Measurements from ENCODE around the gene CCDC185.

The CCDC185 gene

DNA sequence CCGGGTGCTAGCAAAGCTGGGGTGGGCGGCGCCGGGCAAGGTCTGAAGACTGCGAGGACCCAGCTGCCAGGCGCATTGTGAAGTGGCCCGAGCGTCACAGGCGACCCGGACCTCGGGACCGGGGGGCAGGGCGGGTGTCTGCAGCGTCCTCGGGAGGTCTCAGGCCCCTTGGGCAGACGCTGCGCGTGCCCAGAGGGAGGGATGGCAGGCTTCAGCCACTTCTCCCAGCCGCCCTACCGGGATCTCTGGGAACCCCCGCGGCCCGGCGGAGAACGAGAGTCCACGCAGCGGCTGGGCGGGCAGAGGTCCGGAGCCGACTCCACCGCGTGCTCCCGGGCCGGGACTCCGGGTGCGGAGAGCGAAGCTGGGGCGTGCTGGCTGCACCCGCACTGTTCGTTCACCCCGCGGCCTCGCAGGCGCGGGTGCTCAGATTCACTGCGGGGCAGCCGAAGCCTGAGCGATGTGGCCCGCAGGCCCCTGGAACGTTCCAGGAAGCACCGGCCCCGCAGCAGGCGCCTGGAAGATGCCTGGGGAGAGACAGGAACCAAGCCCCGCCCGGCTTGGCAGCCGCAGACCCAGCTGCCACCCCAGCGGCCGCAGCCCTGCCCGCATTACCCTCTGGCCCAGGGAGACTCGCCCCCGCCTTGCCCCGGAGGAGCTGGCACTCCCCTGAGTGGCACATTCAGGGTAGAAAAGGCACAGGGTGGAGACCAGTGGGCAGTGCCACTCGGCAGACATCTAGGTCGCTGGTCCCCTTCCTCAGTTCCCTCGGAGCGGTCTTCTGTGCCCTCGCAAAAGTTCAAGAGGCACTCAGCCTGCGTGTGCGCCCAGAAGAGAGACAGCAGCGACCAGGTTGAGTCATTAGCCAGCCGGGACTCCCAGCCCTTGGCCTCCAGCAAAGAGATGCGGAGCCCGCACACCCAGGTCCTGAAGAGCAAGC lies at the start of gene CCDC185:
TSS of gene CCDC185 (plus strand) at position 141 of the 940 bp plus-strand sequence. CDS start at position 202, 61 bp downstream.
- DNase-seq, result no peak

DNA sequence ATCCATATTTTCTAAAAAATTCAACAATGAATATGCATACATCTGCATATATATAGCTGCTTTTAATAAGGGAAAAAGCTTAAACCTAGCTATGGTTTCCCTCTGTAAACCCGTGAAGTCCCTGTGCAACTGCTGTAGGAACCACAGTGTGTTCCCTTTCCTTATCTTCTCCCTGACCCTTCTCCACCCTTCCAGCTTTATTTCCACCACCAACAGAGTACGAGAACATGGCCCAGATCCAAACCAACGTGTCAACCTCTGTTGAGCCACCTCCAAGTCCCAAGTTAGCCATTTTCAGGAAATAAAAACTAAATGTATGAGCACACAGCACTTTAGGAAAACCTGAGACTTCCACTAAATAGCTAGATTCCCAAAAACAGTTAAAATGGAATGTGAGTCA lies 49.5 kb upstream of the CCDC185 start:
- no peak for DNase-seq

DNA sequence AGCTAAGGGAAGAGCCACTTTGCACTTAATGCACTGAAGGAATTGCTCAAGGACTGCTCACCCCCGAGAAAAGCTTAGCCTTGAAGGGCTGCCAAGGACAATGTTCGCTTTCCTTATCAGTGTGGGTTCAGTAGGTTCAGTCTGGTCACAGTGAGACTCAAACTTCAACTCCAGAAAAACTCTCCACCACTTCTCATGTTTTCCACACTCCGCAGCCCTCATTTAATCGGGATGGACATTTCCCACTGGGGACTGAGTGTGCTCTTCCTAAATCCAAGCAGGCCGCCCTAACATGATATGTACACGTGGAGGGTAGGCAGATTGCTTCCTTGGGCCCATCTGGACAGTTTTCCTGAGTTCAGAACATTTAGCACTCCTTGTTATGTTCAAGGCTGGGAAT lies 48.7 kb upstream of the CCDC185 start:
- no peak for DNase-seq

DNA sequence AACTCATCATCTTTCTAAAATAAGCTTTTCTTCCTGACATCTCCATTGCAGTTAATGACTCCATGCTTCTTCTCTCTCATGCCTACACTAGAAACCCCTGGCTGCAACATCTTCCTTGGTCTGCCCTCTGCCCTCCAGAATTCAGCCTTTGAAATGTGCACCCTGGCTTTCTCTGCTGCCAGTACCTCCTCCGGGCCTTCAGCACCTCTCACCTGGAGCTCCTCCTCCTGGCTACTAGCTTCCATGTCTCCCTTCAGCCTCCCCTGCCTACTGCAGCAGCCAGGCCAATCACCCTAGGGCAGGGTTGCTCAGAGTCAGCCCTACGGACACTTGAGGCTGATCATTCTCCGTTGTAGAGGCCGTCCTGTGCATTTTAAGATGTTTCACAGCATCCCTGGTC lies 47.5 kb upstream of the CCDC185 start:
- DNase-seq, result no peak

DNA sequence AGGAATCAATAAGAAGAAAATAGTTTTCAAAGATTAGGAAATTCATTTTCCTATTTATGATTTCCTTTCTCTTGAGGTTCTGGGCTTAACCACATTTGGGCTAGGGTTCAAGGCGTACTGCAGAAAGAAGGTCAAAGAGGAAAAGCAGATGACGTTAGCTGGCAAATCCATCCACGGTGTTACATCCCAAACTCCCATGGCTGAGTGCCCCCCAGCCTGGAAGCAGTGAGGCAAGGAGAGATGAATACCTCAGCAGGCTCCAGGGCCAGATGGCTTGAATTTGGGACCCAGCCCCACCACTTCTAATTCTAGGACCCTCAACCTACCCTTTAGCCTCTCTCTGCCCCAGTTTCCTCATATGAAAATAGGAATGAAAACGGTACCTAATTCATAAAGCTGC lies 46.9 kb upstream of the CCDC185 start:
- no peak for DNase-seq

DNA sequence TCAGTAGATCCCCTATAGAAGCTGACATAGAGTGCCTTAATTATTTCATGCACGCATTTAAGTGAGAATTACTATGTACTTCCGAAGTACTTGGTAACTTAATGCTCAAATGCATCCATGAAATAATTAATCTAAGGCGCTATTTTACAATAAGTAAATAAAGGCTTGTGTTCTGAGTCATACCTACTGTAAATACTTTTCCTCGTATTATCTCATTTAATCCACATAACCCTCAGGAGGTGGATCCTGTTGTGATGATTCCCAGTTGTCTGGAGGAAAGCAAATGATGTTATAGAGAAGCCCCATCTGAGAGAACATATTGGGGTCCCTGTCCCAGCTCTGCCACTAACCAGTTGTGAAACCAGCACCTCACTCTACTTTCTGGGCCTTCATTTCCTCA lies 45.6 kb upstream of the CCDC185 start:
- no peak for DNase-seq

DNA sequence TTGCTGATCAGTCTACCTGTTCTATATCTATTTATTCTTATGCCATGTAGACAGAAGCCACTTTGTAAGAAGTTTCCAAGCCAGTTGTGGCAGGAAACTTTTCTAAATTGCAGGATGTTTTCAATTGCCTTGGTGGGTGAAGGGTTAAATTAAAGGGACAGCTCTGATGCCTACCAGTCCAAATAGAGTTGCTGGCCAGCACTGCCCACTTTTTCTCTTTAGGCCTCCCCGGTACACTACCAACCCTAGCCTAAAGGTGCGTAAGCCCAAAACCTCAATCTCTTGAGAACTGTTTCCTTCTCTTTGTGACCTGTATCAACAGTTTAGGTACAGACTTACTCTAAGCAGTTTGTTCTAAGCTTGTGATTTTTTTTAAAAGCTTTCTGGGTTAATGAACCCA lies 44.8 kb upstream of the CCDC185 start:
- no peak for DNase-seq

DNA sequence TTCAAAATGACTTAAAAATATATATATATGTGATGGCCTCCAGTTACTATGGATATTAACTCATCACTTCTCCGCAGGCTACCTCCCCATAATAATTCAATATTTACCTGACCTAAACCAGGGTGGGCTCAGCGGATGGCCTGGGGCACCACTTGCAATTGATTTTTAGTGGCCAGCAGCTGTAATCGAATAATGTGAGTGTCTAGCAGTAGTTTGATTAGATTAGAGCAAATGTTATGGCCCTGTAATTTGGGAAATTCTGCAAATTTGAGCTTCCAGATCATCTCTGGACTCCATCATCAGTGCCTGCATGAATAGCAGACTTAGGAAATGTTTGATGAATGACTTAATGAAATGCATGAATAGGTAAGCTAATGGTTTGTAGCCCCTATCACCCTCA lies 44.0 kb upstream of the CCDC185 start:
- no peak for DNase-seq

DNA sequence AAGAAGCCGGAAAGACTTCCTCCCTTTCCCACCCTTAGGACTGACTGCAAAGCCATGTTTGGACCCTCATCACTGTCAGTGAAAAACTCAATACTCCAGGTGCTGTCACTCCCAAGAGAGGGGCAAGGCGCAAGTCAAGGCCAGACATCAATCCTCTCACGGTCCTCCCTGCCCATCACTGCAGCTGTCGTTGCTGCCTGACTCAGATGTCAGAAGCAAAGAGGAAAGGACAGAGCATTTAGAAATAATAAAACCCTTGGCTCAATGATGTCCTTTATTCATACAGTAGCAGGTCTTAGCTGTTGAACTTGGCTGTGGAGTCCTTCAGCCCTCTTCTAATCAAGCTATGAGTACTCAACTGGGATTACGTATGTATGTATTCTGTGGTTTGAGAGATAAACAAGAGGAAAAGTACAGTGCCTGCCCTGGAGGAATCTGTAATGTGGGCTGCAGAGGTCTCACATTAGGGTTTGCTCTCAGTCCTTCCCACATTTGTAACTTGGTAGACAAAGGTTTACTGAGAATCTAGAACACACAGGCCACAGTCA lies 42.8 kb upstream of the CCDC185 start:
- no peak for DNase-seq

DNA sequence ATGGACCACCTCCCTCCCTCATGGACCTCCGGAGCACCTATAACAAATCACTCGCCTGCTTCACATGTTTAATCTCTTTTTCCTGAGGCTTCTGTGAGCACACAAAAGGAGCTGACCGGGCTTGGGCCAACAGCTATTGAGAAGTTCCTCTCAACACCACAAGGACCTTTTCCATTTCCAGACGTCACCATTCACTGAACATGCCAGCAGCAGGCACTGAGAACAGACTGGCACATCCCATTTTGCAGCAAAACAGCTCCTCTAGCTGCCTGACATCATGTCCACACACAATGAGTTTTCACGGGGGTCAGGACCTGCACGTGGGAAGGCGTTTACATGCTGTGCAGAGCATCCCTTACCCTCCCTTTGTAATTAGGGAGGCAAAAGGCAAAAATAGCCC lies 40.3 kb upstream of the CCDC185 start:
- DNase-seq, result no peak

DNA sequence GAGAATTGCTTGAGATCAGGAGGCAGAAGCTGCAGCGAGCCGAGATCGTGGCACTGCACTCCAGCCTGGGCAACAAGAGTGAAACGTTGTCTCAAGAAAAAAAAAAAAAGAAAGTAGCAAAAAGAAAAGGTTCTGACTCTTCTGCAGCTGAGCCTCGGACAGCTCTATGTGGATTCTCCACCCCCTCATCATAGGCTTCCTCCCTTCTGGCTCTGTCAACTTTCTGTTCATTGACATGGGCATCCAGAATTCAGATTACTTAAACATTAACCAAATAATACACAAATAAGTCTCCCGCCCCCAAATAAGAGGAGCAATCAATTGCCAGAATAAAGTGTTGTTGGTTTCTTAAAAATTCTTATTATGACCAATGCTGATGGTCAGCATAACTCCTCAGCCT lies 39.3 kb upstream of the CCDC185 start:
- DNase-seq, result no peak

DNA sequence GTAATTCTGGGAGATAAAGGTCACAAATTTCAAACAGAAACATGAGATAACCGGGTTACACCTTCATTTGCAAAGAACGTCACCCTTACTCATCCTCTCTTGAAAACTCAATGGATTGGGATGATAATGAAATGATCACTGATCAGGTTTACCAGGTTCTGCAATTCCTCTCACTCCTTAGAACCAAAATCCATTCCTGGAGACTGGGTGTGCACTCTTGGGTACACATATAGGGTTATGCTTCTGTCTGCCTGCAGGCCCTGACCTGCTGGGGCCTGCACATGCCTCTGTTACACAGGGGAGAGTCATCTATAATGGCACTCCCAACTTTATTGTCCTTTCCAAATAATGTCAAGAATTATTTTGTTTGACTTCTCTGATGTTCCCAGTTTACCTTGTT lies 37.5 kb upstream of the CCDC185 start:
- DNase-seq, result no peak

DNA sequence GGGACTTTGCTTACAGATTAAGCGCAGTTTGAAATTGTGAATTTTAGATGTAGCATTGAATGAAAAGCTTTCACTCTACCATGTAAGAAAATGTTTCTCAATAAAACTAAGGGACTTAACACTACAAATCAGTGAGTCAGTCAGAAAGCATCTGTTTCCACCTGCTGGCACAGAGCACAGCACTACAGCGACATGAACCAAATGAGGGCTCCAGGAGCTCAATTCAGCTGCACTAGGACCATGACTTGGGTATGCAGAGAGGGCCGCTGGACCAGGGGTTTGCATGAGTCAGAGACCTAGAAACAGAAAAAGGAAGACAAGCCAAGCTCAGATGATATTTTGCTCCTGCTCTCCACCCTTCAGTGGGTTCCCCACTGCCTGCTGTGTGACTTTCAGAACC lies 34.4 kb upstream of the CCDC185 start:
- DNase-seq, result no peak

DNA sequence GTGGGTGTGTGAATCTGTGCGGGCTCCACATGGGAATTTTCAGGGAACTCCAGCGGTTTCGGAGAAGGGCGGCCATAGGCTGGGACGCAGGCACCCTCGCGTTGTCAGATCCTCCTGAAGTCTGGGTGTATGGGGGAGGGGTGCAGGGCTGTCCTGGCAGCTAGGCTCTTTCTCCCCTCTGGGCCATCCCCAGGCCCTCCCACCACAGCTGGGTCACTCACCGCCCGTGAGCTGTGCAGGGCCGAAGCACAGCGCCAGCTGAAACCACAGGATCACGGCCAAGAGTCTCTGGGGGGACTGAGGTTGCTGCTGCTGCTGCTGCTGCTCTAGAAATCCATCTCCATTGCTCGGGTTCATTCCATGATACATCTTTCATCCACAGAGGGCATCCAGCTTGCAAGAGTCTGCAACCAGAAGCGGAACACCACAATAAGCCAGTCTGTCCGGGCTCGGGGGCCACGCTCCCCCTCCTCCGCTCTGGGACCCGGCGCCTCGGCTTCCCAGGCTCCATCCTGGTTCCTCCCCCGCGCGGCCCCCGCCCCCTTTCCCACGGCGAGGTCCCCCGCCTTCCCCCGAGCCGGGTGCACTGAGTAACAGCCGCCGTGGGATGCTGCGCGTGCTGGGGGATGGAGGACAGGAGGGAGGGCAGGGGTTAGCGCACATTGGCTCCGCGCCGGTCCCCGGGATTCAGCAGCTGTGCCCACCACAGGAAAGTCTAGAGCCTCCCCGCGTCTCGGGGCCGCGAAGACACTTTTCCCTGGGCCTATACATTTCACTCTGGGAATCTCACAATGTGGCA lies 30.0 kb upstream of the CCDC185 start:
- peak; percentile 34 for DNase-seq

DNA sequence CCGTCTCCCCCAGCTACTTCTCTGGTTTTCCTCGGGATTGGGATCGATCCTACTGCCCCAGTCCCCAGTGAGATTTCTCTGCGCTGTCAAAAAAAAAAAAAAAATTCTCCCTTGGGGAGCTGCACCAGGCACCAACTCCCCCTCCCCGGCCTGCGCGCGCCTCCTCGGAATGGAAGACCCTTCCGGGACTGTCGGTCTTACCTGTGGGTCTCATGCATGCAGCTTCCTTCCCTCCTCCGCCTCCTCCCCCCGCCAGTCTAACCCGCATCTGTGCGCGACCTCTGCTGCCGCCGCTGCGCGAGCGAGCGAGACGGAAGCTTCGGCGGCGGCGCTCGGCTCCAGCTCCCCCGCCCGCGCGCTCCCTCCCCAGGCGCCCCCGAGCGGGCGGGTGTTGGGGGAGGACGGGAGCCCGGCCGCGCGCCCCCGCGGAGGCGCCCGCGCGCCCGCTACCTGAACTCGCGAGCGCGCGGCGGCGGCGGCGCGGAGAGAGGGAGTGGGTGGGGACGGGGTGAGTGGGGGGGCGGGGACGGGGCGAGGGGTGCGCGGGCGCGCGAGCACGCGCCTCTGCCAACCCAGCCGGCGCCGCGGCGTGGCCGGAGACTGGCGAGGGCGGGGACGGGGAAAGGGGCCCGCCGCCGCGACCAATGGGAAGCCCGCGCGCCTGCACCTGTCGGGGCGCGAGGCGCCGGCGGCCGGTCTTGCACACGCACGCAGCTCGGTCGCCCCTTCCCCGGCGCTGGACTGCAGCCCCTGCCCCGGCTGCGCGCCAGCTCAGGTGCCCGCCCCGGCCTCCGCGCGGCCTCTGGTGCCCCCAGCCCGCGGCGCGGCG lies 29.1 kb upstream of the CCDC185 start, which contains the start of gene SUSD4:
TSS of gene SUSD4 (minus strand) at position 321 of the 829 bp plus-strand sequence. CDS start 751 bp downstream, outside the sequence.
- DNase-seq, result peak; percentile 59

DNA sequence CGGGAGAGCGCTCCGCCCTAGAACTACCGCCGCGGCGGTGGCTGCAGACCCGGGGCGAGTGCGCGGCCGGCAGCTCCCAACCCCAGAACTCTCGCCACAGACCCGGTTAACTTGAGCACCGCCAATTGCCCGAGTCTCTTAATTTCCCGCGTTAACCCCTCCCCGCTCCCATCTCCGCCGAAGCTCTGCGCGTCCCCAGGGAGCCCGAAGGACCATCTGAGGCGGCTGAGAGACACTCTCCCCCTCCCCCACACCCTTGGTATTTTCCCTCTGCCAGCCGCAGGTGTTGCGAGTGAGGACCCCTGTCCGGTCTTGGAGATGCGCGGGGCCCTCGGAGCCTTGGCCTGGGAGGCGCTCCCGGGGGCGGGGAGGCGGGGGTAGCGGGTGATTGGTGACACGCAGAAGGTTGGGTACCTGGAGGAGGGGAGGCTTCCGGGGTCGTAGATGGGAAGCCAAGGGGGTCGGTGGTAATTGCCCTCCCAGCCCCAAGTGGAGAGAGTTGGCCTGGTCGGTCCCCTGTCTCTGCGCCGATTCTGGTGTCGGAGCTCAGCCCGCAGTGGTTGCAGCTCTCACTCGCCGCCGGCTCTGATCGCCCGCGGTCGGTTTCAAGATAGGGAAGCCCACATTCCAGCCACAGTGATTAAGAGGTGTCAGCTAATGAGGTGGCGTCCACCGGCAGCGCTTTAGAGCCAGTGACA lies 28.4 kb upstream of the CCDC185 start:
- peak; percentile 17 for DNase-seq

DNA sequence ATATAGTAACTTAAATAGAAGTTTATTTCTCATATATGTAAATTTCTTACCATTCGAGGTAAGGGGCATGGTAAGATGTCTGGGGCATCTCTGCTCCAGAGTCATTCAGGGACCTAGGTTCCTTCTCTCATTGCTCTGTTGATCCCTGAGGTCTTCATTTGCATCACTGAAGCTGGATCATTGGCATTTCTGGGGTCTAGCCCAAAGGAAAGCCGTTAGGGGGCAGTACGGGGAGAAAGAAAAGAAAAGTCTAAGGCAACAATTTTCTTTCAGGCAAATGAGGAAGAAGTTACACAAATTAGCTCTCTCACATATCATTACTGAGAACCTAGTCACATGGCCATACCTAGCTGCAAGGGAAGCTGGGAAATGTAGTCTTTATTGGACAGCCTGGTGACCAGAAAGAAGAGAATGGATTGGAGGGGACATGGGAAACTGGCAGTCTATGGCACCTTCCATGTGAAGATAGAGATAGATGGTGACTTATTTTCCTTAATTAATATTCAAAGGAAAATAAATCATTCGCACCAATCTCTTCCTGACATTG lies 19.1 kb upstream of the CCDC185 start:
- no peak for DNase-seq

DNA sequence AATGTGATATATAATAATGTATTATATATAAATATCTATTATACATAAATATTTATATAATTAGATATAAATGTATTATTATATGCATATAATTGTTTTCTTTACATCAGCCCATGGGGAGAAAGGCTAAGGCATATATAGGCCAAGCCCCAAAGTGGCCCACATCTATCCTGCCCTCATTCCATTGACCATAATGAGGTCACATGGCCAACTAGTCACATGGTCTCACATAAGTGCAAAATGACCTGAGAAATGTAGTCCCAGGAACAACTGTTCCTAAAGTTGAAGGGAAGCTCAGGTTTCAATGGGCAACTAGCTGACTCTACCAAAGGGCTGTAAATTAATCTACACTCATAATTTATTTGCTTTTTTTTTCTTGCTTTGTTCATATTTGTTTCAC lies 14.5 kb upstream of the CCDC185 start:
- DNase-seq, result no peak

DNA sequence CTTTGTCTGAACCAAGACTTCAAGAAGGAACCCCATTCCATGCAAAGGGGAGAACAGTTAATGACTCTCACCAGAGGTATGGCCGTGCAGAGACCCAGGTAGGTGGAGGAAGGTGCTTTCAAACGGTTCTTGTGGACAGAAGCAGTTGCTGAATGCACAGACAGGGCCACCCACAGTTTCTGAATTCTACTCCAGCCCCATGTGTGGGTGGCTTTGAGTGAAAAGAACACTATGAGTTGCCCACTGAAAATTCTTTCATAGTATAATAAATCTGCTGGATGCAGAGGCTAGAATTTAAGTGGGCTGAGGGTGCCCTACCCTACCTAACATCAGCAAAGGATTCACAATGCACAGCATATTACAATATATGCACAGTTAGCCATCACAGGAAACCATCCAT lies 7.2 kb upstream of the CCDC185 start:
- no peak for DNase-seq

DNA sequence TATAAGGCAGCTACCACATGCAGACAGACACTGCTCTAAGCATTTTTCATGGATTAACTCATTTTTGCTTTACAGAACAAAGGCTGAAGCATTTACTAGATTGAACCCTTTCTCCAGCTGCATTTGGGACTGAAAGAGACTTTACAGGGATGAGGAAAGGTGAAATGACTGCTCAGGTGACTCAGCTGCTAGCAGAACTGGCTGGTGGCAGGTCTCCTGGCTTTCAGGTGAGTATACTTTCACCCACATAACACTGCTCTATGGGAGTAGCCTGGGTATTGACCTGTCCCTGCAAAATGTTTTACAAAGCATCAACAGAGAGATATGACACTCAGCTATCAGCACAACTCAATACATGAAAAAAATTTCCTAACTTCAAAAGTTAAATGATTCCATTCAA lies 2.6 kb upstream of the CCDC185 start:
- DNase-seq, result no peak

DNA sequence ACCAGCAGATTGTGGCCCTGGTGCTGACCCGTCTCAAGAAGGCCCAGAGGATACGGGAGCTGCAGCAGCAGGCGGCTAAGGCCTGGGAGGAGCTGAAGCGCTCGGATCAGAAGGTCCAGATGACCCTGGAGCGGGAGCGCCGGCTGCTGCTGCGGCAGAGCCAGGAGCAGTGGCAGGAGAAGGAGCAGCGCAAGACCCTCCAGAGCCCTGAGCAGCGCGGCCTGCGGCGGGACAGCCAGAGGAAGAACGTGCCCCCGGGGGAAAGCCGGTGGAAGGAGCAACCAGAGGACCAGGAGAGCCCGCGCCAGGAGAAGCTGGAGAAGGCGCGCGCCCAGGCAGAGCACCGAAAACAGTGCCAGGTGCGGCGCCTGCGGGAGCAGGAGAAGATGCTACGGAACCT lies 1.0 kb downstream of the CCDC185 start:
- no peak for DNase-seq

DNA sequence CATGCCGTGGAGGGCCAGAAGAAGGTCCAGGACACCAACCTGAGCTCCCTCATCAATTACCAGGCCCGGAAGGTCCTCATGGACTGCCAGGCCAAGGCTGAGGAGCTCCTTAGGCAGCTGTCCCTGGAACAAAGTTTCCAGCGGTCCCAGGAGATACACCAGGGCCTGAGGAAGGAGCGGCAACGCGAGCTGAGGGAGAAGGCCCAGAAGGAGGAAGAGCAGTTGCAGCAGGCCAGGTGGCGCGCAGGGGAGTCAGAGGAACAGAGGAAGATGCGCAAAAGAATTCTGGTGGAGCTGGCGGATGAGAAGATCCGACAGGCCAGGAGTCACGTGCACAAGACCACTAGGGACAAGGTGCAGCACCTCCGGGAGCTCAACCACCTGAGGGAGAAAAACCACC lies 1.5 kb downstream of the CCDC185 start:
- DNase-seq, result no peak

Data from stimulated activated CD4-positive, alpha-beta T cell treated with anti-CD3 and anti-CD28 coated beads, Interleukin-4, amount 100 ng/mL, for 24 hours (primary cell).